ENCODE measurements around the gene DENND1B. TPM values are rescaled to one million over a fixed set of nuclear protein-coding genes. Genes with fewer than 3 reads are reported as not detected.

Gene DENND1B
- 2.2 to 3.3 TPM (median 2.4 TPM) in 5 replicates for total RNA-seq (2022; extraction: Qiagen RNA extraction)

GRCh38 chr1:197775282-197776262 is at the start of gene DENND1B:
TSS of gene DENND1B (minus strand) at chr1:197775480. CDS start at chr1:197775155, 325 bp downstream.

Other genes with a start within 250 kb of the DENND1B start
- gene C1orf53, start 127.2 kb upstream of the DENND1B start, total RNA-seq (2022; extraction: Qiagen RNA extraction) = 4.7 to 8.2 TPM (median 5.9 TPM) in 5 replicates
- gene LHX9, start 141.9 kb upstream of the DENND1B start, total RNA-seq (2022; extraction: Qiagen RNA extraction) = 0.07 to 0.15 TPM (median 0.09 TPM) in 5 replicates

Data from A549 treated with Mapracorat at 1 μM for 4 hours (cell line).